GM10248 (cell line): ENCODE data around the gene TP53I13.

ENCODE experiments used
- CTCF ChIA-PET: fragments of 300-600 bp; sonication (Branson Sonifier 250); formaldehyde crosslinking; extraction: SDS; loops from one replicate; lab custom pipeline; 2021; ENCODE audit warnings: antibody characterized with exemption; lab: Yijun Ruan, JAX
- POLR2A ChIA-PET: fragments of 350-650 bp; sonication (Branson Sonifier 250); formaldehyde crosslinking; extraction: SDS; loops from one replicate; lab custom pipeline; 2020; ENCODE audit warnings: antibody characterized with exemption; lab: Yijun Ruan, JAX
- DNase-seq: peaks from one replicate; pipeline ENCODE4 v3.0.0; 2012; ENCODE audit errors: extremely low spot score
- TF ChIP-seq, protein P1 (sequence below): IDR thresholded peaks from 2 replicates; pipeline ENCODE4 v1.5.1; 2012; ENCODE audit warnings: mild to moderate bottlenecking, low read depth; ENCODE audit errors: extremely low read depth, missing control alignments, control extremely low read depth

Gene TP53I13

DNA sequence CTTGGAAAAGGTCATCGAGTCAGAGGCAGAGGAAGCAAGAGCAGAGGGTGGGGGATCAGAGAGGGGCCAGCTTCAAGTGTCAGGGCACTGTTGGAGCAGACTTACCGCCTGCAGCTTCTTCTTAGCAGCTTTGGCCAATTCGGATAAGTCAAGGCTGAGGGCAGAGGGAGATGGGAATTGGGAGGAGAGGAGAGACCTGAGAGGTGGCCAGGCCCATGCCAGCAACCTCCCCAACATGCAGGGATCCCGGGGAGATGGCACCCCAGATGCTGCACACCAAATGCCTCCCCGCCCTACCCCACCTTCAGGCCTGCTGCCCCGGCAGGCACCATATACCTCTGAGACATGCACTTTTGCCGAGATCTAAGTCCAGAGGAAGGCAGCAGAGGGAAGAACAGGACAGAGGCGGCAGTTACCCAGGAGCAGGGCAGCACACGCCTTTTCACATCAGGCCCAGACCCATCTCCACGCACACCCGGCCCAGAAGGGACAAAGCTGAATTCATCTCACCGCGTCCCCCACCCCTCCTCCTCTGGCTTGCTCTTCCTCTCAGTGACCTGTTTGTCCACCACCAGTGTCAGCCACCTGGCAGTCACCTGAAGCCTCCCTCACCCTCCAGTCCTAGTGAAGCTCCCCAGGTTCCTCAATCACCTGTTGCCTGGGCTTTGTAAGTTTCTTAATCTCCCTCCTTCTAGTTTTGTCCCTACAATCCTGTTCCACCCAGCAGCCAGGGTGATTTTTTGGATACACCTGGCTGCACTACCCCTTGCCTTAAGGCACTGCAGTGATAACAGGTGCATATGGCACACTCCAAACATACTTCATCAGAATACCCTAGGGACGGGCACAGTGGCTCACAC, 10.4 kb downstream of the TP53I13 start:
- POLR2A ChIA-PET: no interaction called here
- TF ChIP-seq, protein P1, sequence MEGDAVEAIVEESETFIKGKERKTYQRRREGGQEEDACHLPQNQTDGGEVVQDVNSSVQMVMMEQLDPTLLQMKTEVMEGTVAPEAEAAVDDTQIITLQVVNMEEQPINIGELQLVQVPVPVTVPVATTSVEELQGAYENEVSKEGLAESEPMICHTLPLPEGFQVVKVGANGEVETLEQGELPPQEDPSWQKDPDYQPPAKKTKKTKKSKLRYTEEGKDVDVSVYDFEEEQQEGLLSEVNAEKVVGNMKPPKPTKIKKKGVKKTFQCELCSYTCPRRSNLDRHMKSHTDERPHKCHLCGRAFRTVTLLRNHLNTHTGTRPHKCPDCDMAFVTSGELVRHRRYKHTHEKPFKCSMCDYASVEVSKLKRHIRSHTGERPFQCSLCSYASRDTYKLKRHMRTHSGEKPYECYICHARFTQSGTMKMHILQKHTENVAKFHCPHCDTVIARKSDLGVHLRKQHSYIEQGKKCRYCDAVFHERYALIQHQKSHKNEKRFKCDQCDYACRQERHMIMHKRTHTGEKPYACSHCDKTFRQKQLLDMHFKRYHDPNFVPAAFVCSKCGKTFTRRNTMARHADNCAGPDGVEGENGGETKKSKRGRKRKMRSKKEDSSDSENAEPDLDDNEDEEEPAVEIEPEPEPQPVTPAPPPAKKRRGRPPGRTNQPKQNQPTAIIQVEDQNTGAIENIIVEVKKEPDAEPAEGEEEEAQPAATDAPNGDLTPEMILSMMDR: no peak
- DNase-seq: no peak
- CTCF ChIA-PET: interaction anchor here (0.7 to 14.3 kb wide), 12 partner anchors 9 to 515 kb away, joined by 3 to 172 read pairs (median 7); partner anchors contain the start of genes ANKRD13B and SSH2

DNA sequence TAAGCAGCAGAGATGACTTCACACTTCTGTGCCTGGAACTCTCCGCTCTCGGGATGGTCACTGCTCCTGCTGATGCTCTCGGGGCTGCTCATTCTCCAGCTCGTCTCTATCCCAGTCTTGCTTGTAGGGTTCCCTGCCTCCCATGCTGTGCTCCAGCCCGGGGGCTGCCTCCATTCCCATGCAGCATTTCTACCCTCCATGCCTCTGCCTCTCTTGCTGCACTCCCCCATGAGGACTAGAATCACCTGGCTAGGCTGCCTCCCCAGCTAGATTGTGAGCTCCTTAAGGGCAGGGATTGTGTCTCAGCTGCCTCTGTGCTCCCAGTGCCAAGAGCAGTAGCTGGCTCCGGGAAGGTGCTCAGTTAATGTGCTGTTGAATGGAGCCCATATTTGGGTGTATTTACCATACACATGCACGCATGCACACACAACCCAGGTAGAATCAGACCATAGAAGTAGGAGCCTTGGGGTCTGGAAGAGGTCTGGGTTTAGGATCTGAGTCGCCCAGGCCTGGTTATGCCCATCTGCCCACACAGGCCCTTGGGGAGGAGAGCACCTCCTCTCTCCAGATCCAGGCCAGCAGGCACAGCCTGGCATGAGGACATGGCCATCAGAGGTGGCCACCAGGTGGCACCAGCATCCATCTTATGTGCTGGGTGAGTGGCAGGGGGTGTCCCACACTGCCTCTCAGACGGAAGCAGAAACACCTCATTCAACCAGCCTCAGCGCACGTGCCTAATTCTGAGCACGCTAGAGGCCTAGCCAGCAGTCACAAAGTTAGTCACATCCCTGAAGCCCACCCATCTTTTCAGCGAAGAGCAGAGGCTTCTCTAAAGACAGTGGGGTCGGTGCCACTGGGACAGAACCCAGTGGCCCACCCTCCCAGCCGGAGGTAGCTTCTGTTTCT, 11.6 kb downstream of the TP53I13 start:
- POLR2A ChIA-PET: no interaction called here
- CTCF ChIA-PET: interaction anchor here (0.6 to 14.3 kb wide), 28 partner anchors 8 to 525 kb away, joined by 3 to 172 read pairs (median 4); partner anchors contain the start of genes ABHD15, ANKRD13B and SSH2
- TF ChIP-seq, protein P1: peak; percentile 93
- DNase-seq: peak; percentile 91

DNA sequence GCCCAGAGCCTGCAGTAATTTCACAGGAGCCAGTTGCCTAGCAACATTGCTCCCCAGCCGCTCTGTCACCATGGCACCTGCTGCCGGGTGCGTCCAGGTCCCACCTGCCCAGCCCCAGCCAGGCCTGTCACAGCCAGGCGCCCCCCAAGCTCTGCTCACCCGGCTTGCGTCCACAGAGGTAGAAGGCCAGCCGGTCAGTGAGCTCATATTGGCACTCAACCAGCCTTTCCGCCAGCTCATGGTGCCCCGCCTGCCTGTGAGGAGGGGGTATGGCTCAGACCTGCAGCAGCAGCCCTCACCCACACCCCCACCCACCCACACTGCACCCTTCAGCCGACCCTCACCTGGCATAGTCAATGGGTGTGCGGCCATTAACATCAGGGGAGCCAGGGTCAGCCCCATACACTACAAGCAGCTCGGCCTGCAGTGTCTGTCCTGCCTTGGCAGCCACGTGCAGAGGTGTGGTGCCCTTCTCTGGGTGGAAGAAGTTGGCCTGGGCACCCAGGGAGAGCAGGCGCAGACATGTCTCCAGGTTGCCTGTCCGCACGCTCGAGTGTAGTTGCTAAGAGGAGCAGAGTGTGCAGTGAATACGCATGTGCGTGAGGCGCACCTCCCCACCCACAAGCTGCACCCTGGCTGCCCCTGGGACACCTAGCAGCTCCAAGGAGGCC, 13.2 kb downstream of the TP53I13 start:
- POLR2A ChIA-PET: no interaction called here
- CTCF ChIA-PET: interaction anchor here (0.7 to 14.3 kb wide), 18 partner anchors 9 to 523 kb away, joined by 3 to 172 read pairs (median 4); partner anchors contain the start of genes ABHD15, ANKRD13B and SSH2
- TF ChIP-seq, protein P1: no peak
- DNase-seq: no peak

DNA sequence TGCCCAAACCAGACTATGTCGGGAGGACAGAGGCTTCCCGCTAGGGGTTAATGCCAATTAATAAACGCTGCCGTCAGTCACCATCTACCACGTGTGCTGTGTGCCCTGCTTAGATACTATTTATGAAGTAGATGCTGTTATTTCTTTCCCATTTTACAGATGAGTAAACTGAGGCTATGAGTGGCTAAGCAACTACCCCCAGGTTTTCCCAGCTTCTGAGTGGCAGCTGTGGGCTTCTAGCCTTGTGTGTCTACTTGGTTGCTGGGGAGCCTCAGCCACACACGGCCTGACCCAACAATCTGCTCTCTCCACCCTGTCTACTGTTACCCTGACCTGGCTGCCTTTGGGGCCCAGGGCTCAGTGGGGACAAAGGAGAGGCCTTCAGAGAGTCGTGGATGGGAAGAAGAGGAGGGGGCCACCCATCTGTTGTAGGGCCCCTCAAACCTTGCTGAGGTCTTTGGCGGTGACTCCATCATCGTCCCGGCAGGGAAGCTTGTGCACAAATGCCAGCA, 13.8 kb downstream of the TP53I13 start:
- POLR2A ChIA-PET: interaction anchor here (0.5 kb wide), 1 partner anchor 1501 kb away, joined by 3 read pairs; no protein-coding TSS in a partner anchor
- TF ChIP-seq, protein P1: no peak
- no peak for DNase-seq
- CTCF ChIA-PET: interaction anchor here (1.1 to 14.3 kb wide), 9 partner anchors 10 to 439 kb away, joined by 3 to 172 read pairs (median 15); partner anchors contain the start of genes ABHD15, ANKRD13B and SSH2

DNA sequence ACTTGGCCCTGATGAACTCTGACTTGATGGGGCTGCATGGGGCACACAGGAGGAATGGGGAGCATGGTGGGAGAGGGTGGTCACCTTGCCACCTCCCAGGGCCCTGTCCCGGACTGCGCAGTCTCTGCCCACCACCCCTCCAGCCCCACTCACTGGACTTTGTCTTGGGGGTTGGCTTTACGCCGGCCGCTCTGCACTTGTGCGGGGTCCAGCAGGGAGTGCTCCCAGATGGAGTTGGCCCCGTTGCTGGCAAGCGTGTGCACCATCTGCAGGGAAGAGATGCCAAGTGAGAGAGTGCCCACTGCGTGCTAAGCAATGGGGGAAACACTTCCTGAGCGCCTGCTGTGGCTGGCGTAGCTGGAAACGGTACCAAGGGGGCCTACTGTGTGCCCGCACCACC, 14.3 kb downstream of the TP53I13 start:
- no peak for DNase-seq
- ChIA-PET CTCF (interaction anchor here (1.2 to 14.3 kb wide), 5 partner anchors 8 to 33 kb away, joined by 3 to 172 read pairs (median 31); partner anchors contain the start of genes ABHD15 and ANKRD13B), POLR2A (interaction anchor here (0.5 kb wide), 1 partner anchor 1500 kb away, joined by 3 read pairs; no protein-coding TSS in a partner anchor)
- TF ChIP-seq, protein P1: no peak
